Fibroblast of the conjunctiva (primary cell): ENCODE measurements around the gene BCL11B.

Source experiments
- DNase-seq: peaks from one replicate; pipeline ENCODE4 v3.0.0-alpha.2; 2010; ENCODE audit warnings: low read depth

BCL11B gene

GRCh38 chr14:99254328-99255009, 17.5 kb downstream of the BCL11B start:
- DNase-seq, result no peak

- DNase-seq, result no peak
Measured at GRCh38 chr14:99253890-99254289, 18.1 kb downstream of the BCL11B start.

- no peak for DNase-seq
Measured at GRCh38 chr14:99252940-99253868, 18.8 kb downstream of the BCL11B start.

- DNase-seq, result no peak
Measured at GRCh38 chr14:99252443-99252939, 19.5 kb downstream of the BCL11B start.

- no peak for DNase-seq
Measured at GRCh38 chr14:99251721-99252120, 20.3 kb downstream of the BCL11B start.

- DNase-seq, result no peak
Measured at GRCh38 chr14:99250636-99251208, 21.3 kb downstream of the BCL11B start.

- DNase-seq, result no peak
Measured at GRCh38 chr14:99249389-99249788, 22.6 kb downstream of the BCL11B start.

GRCh38 chr14:99248761-99249171, 23.2 kb downstream of the BCL11B start:
- no peak for DNase-seq

- no peak for DNase-seq
Measured at GRCh38 chr14:99247772-99248171, 24.2 kb downstream of the BCL11B start.

DNA sequence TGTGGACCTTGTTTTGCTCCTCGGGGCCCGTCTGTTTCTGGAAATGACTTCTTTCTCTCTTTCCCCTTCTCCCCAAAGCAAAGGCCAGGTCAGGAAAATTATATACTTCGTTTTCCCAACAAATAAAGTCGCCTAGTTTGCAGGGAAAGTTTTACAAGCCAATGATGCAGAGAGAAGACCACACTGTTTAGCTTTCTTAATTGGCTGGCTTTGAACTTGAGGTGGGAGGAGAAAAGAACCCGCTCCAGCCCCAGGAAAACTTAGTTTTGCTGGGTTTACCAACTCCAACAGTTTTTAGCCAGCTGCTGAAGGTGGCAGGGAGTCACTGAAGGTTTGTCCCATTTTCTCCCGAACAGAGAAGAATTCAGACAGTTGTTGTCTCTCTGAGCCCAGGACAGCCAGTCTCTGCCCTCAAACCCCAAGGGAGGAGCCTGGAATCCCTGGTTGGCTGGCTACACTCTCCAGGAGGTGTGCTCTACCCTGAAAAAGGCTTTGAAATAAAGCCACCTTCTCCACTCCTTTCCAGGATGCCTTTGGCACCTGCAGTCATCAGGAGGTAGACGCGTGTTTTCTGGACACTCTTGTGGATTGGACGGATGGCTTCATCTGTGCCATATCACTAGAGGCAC, 24.8 kb downstream of the BCL11B start:
- DNase-seq, result no peak

- no peak for DNase-seq
Measured at GRCh38 chr14:99246536-99247097, 25.4 kb downstream of the BCL11B start.

DNA sequence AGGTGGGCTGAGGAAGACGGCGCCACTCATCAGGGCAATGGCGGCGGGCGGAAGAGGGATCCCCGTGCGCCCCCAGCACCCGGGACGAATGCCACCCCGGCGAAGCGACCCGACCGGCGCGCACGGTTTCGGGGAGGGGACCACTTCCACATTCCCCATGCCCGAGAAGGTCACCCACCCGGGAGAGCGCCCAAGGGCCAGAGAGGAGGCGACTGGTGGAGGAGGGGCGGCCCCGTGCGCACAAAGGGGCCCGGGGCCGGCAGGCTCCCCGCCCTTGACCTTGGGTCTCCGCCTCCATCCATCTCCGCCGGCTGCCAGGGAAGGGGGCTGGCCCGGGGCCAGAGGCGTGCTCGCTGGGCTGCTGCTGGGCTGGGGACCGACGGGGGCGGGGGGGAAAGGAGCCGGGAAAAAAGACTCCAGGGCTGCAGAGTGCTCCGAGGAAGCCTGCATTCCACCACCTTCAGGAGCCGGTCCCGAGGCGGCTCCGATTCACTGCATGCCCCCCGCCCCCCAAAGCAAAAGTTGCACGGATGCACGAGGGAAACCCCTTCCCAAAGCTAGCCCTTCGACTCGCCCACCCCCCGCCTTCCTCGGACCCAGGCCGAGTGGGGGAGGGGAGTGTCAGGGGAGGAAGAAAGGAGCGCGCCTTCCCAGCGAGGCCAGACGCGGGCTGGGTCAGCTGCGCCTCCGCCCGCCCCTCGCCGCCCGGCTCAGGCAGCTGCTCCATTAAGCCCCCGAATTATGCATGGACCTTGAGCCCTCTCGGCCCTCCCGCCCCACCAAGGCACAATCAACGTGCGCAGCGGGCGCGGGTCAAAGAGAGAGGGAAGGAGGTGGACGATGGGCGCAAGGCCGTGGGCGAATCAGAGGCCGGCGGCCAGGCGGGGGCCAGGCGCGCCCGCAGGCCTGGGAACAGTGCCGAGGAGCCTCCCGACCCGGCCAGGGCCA, 26.2 kb downstream of the BCL11B start:
- no peak for DNase-seq

DNA sequence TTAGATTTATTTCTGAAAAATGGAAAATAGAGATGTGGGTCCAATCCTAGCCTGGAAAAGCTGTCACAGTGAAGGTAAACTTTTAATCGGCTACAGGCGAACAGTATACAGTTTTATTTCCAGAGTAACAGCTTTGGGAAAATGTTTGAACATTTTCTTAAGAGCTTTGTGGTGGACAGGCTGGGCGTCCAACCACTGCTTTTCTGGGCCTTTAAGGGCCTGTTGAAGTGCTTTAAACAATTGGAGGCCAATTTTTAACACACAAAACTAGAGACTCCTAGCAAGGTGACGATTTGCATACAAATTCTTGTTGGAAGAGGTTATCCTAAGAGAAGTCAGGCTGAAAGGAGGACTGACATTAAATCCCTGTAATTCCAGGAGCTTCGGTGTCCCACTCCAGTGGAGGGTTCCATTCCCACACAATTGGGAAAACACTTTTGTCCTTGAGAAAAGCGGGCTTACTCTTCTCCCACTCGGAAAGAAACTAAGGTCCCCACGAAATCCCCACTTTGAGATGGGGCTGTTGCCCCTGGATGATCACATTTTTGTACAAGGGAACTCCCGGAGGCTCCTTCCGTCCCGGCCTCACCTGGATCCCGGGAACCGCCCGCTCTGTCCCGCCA, 26.9 kb downstream of the BCL11B start:
- DNase-seq, result no peak

GRCh38 chr14:99244367-99244901, 27.6 kb downstream of the BCL11B start:
- no peak for DNase-seq

DNA sequence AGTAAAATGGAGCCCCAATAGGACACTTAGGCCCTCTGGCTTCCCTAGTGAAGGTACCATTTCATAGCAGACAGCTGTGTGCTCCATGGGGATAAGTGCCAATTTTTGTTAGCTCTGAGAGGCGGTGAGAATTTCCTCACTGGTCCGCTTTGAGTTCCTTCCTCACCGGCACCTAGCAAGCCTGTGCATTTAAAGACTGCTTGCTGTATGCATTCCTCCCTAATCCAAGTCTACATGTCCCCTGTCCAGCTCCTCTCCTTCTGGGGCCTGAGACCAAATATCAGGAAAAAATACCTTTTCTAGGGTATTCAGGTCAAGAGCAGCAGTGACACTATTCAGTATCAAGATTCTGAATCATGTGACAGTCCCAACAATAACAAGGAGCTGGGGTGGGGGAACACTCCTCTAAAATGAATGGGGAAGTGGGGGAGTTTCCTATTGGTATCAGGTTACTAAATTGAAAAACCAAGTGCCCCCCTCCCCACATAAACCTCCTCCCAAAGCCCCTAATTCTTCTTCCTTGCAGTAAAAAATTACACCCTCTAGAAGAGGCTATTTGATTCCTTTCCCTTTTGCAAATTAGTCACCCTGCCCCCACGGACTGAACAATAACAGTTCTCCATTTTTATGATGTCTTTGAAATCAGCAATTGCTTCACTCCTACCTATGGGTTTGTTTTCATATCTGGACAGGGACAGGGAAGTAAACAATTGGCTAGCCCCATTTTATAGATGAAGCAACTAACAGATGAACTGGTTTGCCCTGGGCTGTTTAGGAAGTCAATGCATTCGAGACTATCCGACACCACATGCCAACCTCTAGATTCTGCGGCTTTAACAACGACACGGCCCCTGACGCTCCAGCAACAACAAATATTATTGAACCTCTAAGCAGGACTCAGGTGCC, 28.9 kb downstream of the BCL11B start:
- DNase-seq, result no peak

DNA sequence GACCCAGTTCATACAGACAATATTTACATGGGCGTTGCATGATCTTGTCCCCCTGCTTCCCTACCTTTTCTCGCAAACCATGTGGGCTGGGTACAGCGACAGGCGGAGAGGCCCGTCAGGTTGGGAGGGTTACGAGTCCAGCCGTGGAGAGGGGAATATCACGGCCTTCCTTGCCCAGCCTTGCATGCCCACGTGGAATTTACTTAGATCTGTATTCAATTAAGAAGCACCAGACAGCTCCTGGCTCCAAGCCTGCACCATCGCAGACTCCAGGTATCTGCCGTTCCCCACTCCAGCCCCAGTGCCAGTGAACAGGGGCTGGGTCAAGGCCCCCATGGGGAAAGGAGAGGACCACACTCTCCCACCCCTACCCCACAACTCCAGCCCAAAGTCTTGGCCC, 29.8 kb downstream of the BCL11B start:
- DNase-seq, result no peak

- DNase-seq, result no peak
Measured at GRCh38 chr14:99241325-99242010, 30.5 kb downstream of the BCL11B start.

DNA sequence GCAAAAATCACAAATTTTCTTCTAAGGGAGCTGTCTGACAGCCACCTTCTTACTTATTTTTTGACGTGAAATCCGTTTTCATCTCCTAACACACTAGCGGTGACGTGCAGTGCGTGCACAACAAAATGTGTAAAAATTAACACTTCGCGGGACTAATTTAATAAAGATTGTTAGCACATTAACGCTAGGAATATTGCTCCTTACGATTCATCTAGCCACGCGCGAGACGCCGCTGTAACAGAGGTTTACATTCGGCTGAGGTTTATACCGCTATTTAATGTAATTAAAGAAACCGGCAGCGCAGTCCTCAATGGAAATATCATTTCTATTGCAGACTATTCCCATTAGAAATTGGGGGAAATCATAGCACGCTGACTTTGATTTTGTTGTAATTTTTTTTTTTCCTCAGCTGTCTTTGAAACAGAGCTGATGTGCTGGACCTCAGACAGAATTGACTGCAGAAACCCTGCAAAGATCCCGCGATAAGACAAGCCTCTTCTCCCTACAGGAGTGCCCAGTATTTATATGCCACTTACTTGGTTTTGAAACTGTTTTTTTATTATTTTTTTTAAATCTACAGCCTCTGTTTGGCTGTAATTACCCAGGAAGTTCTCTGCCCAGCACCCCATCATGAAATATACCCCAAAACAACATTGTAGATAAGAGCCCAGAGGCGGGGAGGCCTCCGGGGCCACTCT, 31.2 kb downstream of the BCL11B start:
- DNase-seq, result no peak
